ENCODE results near the gene MIA2. TPM values are rescaled to one million over a fixed set of nuclear protein-coding genes. Genes with fewer than 3 reads are reported as not detected.

MIA2 gene
- total RNA-seq, 1 donor from 2014 or later: 9.2 TPM

GRCh38 chr14:39382463-39382862, 148.7 kb downstream of the MIA2 start:
- no peak for DNase-seq (ENCODE audit: low read depth in 2 of 2)

GRCh38 chr14:39383026-39383660, 149.4 kb downstream of the MIA2 start:
- DNase-seq (ENCODE audit: low read depth in 2 of 2): no peak

GRCh38 chr14:39383741-39384140, 150.0 kb downstream of the MIA2 start:
- DNase-seq (ENCODE audit: low read depth in 2 of 2): no peak

GRCh38 chr14:39384177-39384576, 150.5 kb downstream of the MIA2 start:
- DNase-seq (ENCODE audit: low read depth in 2 of 2): no peak

- no peak for DNase-seq (ENCODE audit: low read depth in 2 of 2)
Measured at GRCh38 chr14:39393289-39393688, 159.6 kb downstream of the MIA2 start.

GRCh38 chr14:39395555-39396254, 162.0 kb downstream of the MIA2 start:
- DNase-seq (ENCODE audit: low read depth in 2 of 2): peak in 1 of 2 donors; percentile 7

GRCh38 chr14:39396448-39396847, 162.7 kb downstream of the MIA2 start:
- DNase-seq (ENCODE audit: low read depth in 2 of 2): no peak

- no peak for DNase-seq (ENCODE audit: low read depth in 2 of 2)
Measured at GRCh38 chr14:39398382-39398781, 164.7 kb downstream of the MIA2 start.

GRCh38 chr14:39406560-39406959, 172.8 kb downstream of the MIA2 start:
- DNase-seq (ENCODE audit: low read depth in 2 of 2): no peak

GRCh38 chr14:39416072-39416471, 182.4 kb downstream of the MIA2 start:
- DNase-seq (ENCODE audit: low read depth in 2 of 2): no peak

GRCh38 chr14:39417014-39417413, 183.3 kb downstream of the MIA2 start:
- DNase-seq (ENCODE audit: low read depth in 2 of 2): peak in 1 of 2 donors; percentile 42

GRCh38 chr14:39419272-39419671, 185.6 kb downstream of the MIA2 start:
- no peak for DNase-seq (ENCODE audit: low read depth in 2 of 2)

GRCh38 chr14:39422243-39422642, 188.5 kb downstream of the MIA2 start:
- DNase-seq (ENCODE audit: low read depth in 2 of 2): no peak

GRCh38 chr14:39423793-39424192, 190.1 kb downstream of the MIA2 start:
- no peak for DNase-seq (ENCODE audit: low read depth in 2 of 2)

GRCh38 chr14:39425947-39426346, 192.2 kb downstream of the MIA2 start:
- no peak for DNase-seq (ENCODE audit: low read depth in 2 of 2)

GRCh38 chr14:39426605-39427004, 192.9 kb downstream of the MIA2 start:
- DNase-seq (ENCODE audit: low read depth in 2 of 2): peak in 1 of 2 donors; percentile 72

- no peak for DNase-seq (ENCODE audit: low read depth in 2 of 2)
Measured at GRCh38 chr14:39428118-39428517, 194.4 kb downstream of the MIA2 start.

GRCh38 chr14:39430762-39431415, 197.2 kb downstream of the MIA2 start:
- DNase-seq (ENCODE audit: low read depth in 2 of 2): no peak

- DNase-seq (ENCODE audit: low read depth in 2 of 2): peak in 1 of 2 donors; percentile 52
Measured at GRCh38 chr14:39431416-39432178, 197.9 kb downstream of the MIA2 start.

GRCh38 chr14:39432179-39432618, 198.5 kb downstream of the MIA2 start, which contains the start of gene FBXO33:
TSS of gene FBXO33 (minus strand) at chr14:39432433. CDS start at chr14:39432162, 271 bp downstream.
- peak; percentile 91 to 97 for DNase-seq (ENCODE audit: low read depth in 2 of 2)

- peak; percentile 56 to 83 for DNase-seq (ENCODE audit: low read depth in 2 of 2)
Measured at GRCh38 chr14:39432619-39433451, 199.1 kb downstream of the MIA2 start.

Data from dermis microvascular lymphatic vessel endothelial cell (primary cell).